ENCODE measurements around the gene GNG4.

GNG4 gene

GRCh38 chr1:235612761-235613160 lies 36.8 kb downstream of the GNG4 start:
- no peaks in the 10 kb centered on the region for H3K79me2 ChIP-seq (ENCODE audit: insufficient read depth, low read depth)
- H2AFZ ChIP-seq (ENCODE audit: low read depth), result no peak overlapping the region
- H3K27me3 ChIP-seq (ENCODE audit: insufficient read depth, low read depth), result no peaks in the 10 kb centered on the region
- H4K20me1 ChIP-seq (ENCODE audit: insufficient read depth), result no peaks in the 10 kb centered on the region
- no peaks in the 10 kb centered on the region for H3K4me1 ChIP-seq (ENCODE audit: low read depth, poor library complexity, severe bottlenecking)
- no peaks in the 10 kb centered on the region for H3K36me3 ChIP-seq (ENCODE audit: insufficient read depth)
- no peak for TF ChIP-seq CTCF (conservative IDR thresholded peaks at IDR 0.05; ENCODE audit: low read depth, low read length)
- H3K4me2 ChIP-seq, result no peak overlapping the region
- H3K4me3 ChIP-seq (IDR thresholded peaks at IDR 0.05; ENCODE audit: insufficient read depth, low read depth, low read length), result no peak overlapping the region
- no peak overlapping the region for H3K9ac ChIP-seq
- no peak overlapping the region for H3K27ac ChIP-seq

- Histone ChIP-seq H2AFZ (ENCODE audit: low read depth) (no peak overlapping the region), H3K27ac (no peak overlapping the region)
- no peak for TF ChIP-seq CTCF (conservative IDR thresholded peaks at IDR 0.05; ENCODE audit: low read depth, low read length)
These were observed 39.4 kb downstream of the GNG4 start for GRCh38 chr1:235610157-235610556.

GRCh38 chr1:235608278-235608677 lies 41.3 kb downstream of the GNG4 start:
- Histone ChIP-seq H3K9ac (no peak overlapping the region), H3K4me2 (no peak overlapping the region), H3K4me3 (IDR thresholded peaks at IDR 0.05; ENCODE audit: insufficient read depth, low read depth, low read length) (no peak overlapping the region), H3K27me3 (ENCODE audit: insufficient read depth, low read depth) (no peaks in the 10 kb centered on the region), H4K20me1 (ENCODE audit: insufficient read depth) (no peaks in the 10 kb centered on the region), H2AFZ (ENCODE audit: low read depth) (no peak overlapping the region), H3K4me1 (ENCODE audit: low read depth, poor library complexity, severe bottlenecking) (no peaks in the 10 kb centered on the region), H3K36me3 (ENCODE audit: insufficient read depth) (no peaks in the 10 kb centered on the region), H3K27ac (no peak overlapping the region), H3K79me2 (ENCODE audit: insufficient read depth, low read depth) (no peaks in the 10 kb centered on the region)
- TF ChIP-seq CTCF (conservative IDR thresholded peaks at IDR 0.05; ENCODE audit: low read depth, low read length), result no peak

More at GRCh38 chr1:235610157-235610556, 39.4 kb downstream of the GNG4 start:
- no peak overlapping the region for H3K9ac ChIP-seq
- H3K4me2 ChIP-seq, result no peak overlapping the region
- H3K36me3 ChIP-seq (ENCODE audit: insufficient read depth), result no peaks in the 10 kb centered on the region
- no peak overlapping the region for H3K4me3 ChIP-seq (IDR thresholded peaks at IDR 0.05; ENCODE audit: insufficient read depth, low read depth, low read length)
- H4K20me1 ChIP-seq (ENCODE audit: insufficient read depth), result no peaks in the 10 kb centered on the region
- H3K27me3 ChIP-seq (ENCODE audit: insufficient read depth, low read depth), result no peaks in the 10 kb centered on the region
- no peaks in the 10 kb centered on the region for H3K79me2 ChIP-seq (ENCODE audit: insufficient read depth, low read depth)
- no peaks in the 10 kb centered on the region for H3K4me1 ChIP-seq (ENCODE audit: low read depth, poor library complexity, severe bottlenecking)

- H3K27me3 ChIP-seq (ENCODE audit: insufficient read depth, low read depth), result no peaks in the 10 kb centered on the region
- no peak overlapping the region for H3K27ac ChIP-seq
- no peak overlapping the region for H3K9ac ChIP-seq
- no peak overlapping the region for H2AFZ ChIP-seq (ENCODE audit: low read depth)
- no peaks in the 10 kb centered on the region for H3K79me2 ChIP-seq (ENCODE audit: insufficient read depth, low read depth)
- no peak for TF ChIP-seq CTCF (conservative IDR thresholded peaks at IDR 0.05; ENCODE audit: low read depth, low read length)
- H4K20me1 ChIP-seq (ENCODE audit: insufficient read depth), result no peaks in the 10 kb centered on the region
- no peaks in the 10 kb centered on the region for H3K36me3 ChIP-seq (ENCODE audit: insufficient read depth)
- H3K4me1 ChIP-seq (ENCODE audit: low read depth, poor library complexity, severe bottlenecking), result no peaks in the 10 kb centered on the region
- H3K4me3 ChIP-seq (IDR thresholded peaks at IDR 0.05; ENCODE audit: insufficient read depth, low read depth, low read length), result no peak overlapping the region
- no peak overlapping the region for H3K4me2 ChIP-seq
These were observed 42.3 kb downstream of the GNG4 start for GRCh38 chr1:235607284-235607683.
